Small intestine (tissue), 7 donors: ENCODE measurements around the gene C3orf52. TPM values are rescaled to one million over a fixed set of nuclear protein-coding genes. Genes with fewer than 3 reads are reported as not detected.

Source experiments
- DNase-seq, 2 donors: peaks; one replicate each; pipeline versions ENCODE4 v3.0.0 to v3.0.0-alpha.2; 2013
- FAIRE-seq: peaks from 2 replicates; lab custom pipeline; 2012; peaks lifted over from hg19 to GRCh38; lab: Jason Lieb, UNC
- H3K27ac ChIP-seq, 3 donors: one replicate each; pipeline ENCODE4 v1.5.1; 2013; ENCODE audit warnings: low read length in 2 of 3, mild to moderate bottlenecking in 2 of 3, control low read depth in 1 of 3, inconsistent platforms in 1 of 3, low read depth in 1 of 3, moderate library complexity in 1 of 3
- H3K27me3 ChIP-seq, 3 donors: one replicate each; pipeline ENCODE4 v1.6.1; 2013; ENCODE audit warnings: low read length in 3 of 3, inconsistent platforms in 1 of 3; ENCODE audit not compliant: control insufficient read depth in 3 of 3, insufficient read depth in 3 of 3
- H3K36me3 ChIP-seq, 3 donors: one replicate each; pipeline ENCODE4 v1.6.1; 2013; ENCODE audit warnings: low read length in 3 of 3, inconsistent platforms in 1 of 3, low read depth in 1 of 3, mild to moderate bottlenecking in 1 of 3, moderate library complexity in 1 of 3; ENCODE audit not compliant: control insufficient read depth in 3 of 3, insufficient read depth in 2 of 3
- H3K4me1 ChIP-seq, 3 donors: one replicate each; pipeline ENCODE4 v1.6.1; 2013; ENCODE audit warnings: low read length in 2 of 3, inconsistent platforms in 1 of 3, low read depth in 1 of 3, mild to moderate bottlenecking in 1 of 3, moderate library complexity in 1 of 3; ENCODE audit not compliant: control insufficient read depth in 3 of 3, insufficient read depth in 2 of 3
- H3K4me3 ChIP-seq, 3 donors: one replicate each; pipeline ENCODE4 v1.5.1; 2013; ENCODE audit warnings: low read length in 3 of 3, control low read depth in 1 of 3, inconsistent platforms in 1 of 3, low read depth in 1 of 3, mild to moderate bottlenecking in 1 of 3, moderate library complexity in 1 of 3
- H3K9me3 ChIP-seq, 2 donors: one replicate each; pipeline ENCODE4 v1.6.1; 2013; ENCODE audit warnings: low read depth in 1 of 2, low read length in 1 of 2; ENCODE audit not compliant: control insufficient read depth in 2 of 2, insufficient read depth in 1 of 2
- WGBS, 3 donors: extraction: QIAGEN DNeasy Blood & Tissue Kit; methylation state at CpG; one replicate each; pipeline ENCODE4 v1.1.7; 2013; 5-methylcytosine and 5-hydroxymethylcytosine counted together
- polyA plus RNA-seq, 4 donors: library from polyadenylated mRNA; stranded (reverse) in 3 of 4; unstranded in 1 of 4; fragments of 200-250 nt in 3 of 4; fragments of 120-200 nt in 1 of 4; gene quantifications; one replicate each; pipeline versions ENCODE4 v1.2.1 to v1.2.3, GENCODE V29; 2013
- donor health status: healthy with polysubstance abuse.
- donor health status: control.
- donor health status: control.
- donor health status: Bipolar disorder and iron deficiency.
- donor health status: healthy.

The C3orf52 gene
- polyA plus RNA-seq, 4 donors: 3.8 to 20.1 (median 5.2) TPM

- Histone ChIP-seq H3K4me1 (peaks cover 2 to 56% (median 4%) of the 10 kb centered on the region in 3 donors), H3K9me3 (no peaks in the 10 kb centered on the region), H3K27ac (no peak overlapping the region), H3K27me3 (peaks cover 0 to 2% (median 0%) of the 10 kb centered on the region in 3 donors), H3K4me3 (no peak overlapping the region), H3K36me3 (peaks cover 0 to 2% (median 0%) of the 10 kb centered on the region in 3 donors)
- DNase-seq: no peak
- FAIRE-seq: no peak
- WGBS, 3 donors: 71 to 74% (median 71%) methylated on average over 4 of the region's 4 CpGs
Observed at GRCh38 chr3:112088944-112089343, 2.8 kb downstream of the C3orf52 start.

GRCh38 chr3:112089956-112090886 lies 4.0 kb downstream of the C3orf52 start:
- peak; percentile 20 to 74 for DNase-seq

GRCh38 chr3:112090887-112091586 lies 4.8 kb downstream of the C3orf52 start:
- Histone ChIP-seq H3K4me3 (no peak overlapping the region), H3K4me1 (peaks cover 0 to 38% (median 4%) of the 10 kb centered on the region in 3 donors), H3K9me3 (no peaks in the 10 kb centered on the region), H3K27me3 (peaks cover 0 to 5% (median 0%) of the 10 kb centered on the region in 3 donors), H3K27ac (peak overlapping the region in 2 of 3 donors; percentile 66 to 74), H3K36me3 (peaks cover 0 to 5% (median 0%) of the 10 kb centered on the region in 3 donors)
- FAIRE-seq: no peak
- WGBS, 3 donors: 33 to 60% (median 42%) methylated on average over 6 of the region's 6 CpGs
- DNase-seq: peak; percentile 56 to 71

More at GRCh38 chr3:112089956-112090886, 4.0 kb downstream of the C3orf52 start:
- H3K27me3 ChIP-seq: peaks cover 0 to 2% (median 0%) of the 10 kb centered on the region in 3 donors
- 74 to 76% (median 76%) methylated on average over 9 of the region's 9 CpGs for WGBS, 3 donors
- H3K4me1 ChIP-seq: peaks cover 2 to 46% (median 4%) of the 10 kb centered on the region in 3 donors
- no peak for FAIRE-seq
- H3K27ac ChIP-seq: peak overlapping the region in 2 of 3 donors; percentile 66 to 74
- no peak overlapping the region for H3K4me3 ChIP-seq
- peaks cover 0 to 5% (median 0%) of the 10 kb centered on the region in 3 donors for H3K36me3 ChIP-seq
- H3K9me3 ChIP-seq: no peaks in the 10 kb centered on the region

- peak; percentile 15 to 50 for DNase-seq
- no peak for FAIRE-seq
- Histone ChIP-seq H3K27me3 (peaks cover 0 to 5% (median 0%) of the 10 kb centered on the region in 3 donors), H3K9me3 (no peaks in the 10 kb centered on the region), H3K4me1 (peaks cover 0 to 42% (median 4%) of the 10 kb centered on the region in 3 donors), H3K4me3 (no peak overlapping the region), H3K27ac (peak overlapping the region in 2 of 3 donors; percentile 14 to 34), H3K36me3 (peaks cover 0 to 5% (median 0%) of the 10 kb centered on the region in 3 donors)
- 43 to 47% (median 47%) methylated on average over 6 of the region's 6 CpGs for WGBS, 3 donors
Observed at GRCh38 chr3:112092496-112093179, 6.4 kb downstream of the C3orf52 start.

GRCh38 chr3:112093180-112093522 lies 7.0 kb downstream of the C3orf52 start:
- H3K4me3 ChIP-seq: no peak overlapping the region
- FAIRE-seq (no peak), DNase-seq (no peak)
- no peaks in the 10 kb centered on the region for H3K9me3 ChIP-seq
- peak overlapping the region in 2 of 3 donors; percentile 14 to 34 for H3K27ac ChIP-seq
- H3K27me3 ChIP-seq: peaks cover 0 to 3% (median 0%) of the 10 kb centered on the region in 3 donors
- H3K4me1 ChIP-seq: peaks cover 0 to 39% (median 4%) of the 10 kb centered on the region in 3 donors
- H3K36me3 ChIP-seq: peaks cover 0 to 5% (median 0%) of the 10 kb centered on the region in 3 donors

GRCh38 chr3:112095731-112096130 lies 9.5 kb downstream of the C3orf52 start:
- H3K27me3 ChIP-seq: peaks cover 0 to 3% (median 0%) of the 10 kb centered on the region in 3 donors
- peaks cover 0 to 27% (median 2%) of the 10 kb centered on the region in 3 donors for H3K4me1 ChIP-seq
- no peak overlapping the region for H3K4me3 ChIP-seq
- WGBS, 3 donors: 27 to 46% (median 43%) methylated on average over 2 of the region's 2 CpGs
- peaks cover 0 to 5% (median 0%) of the 10 kb centered on the region in 3 donors for H3K36me3 ChIP-seq
- FAIRE-seq: no peak
- no peak for DNase-seq
- H3K27ac ChIP-seq: no peak overlapping the region
- H3K9me3 ChIP-seq: no peaks in the 10 kb centered on the region

- Histone ChIP-seq H3K36me3 (peaks cover 0 to 5% (median 0%) of the 10 kb centered on the region in 3 donors), H3K4me3 (no peak overlapping the region), H3K9me3 (no peaks in the 10 kb centered on the region), H3K4me1 (peaks cover 0 to 23% (median 0%) of the 10 kb centered on the region in 3 donors), H3K27ac (no peak overlapping the region), H3K27me3 (peaks cover 0 to 3% (median 0%) of the 10 kb centered on the region in 3 donors)
- DNase-seq: peak; percentile 11 to 46
- whole genome bisulfite sequencing, 3 donors: 44 to 65% (median 62%) methylated on average over 2 of the region's 2 CpGs
- FAIRE-seq: no peak
Observed at GRCh38 chr3:112096176-112096575, 10.0 kb downstream of the C3orf52 start.
